GM21367 (cell line): ENCODE data around the gene NXPH4.

ENCODE experiments used
- ATAC-seq: cut with Tn5 transposase; IDR thresholded peaks from one replicate; pipeline ENCODE4 v1.9.1; 2021; ENCODE audit not compliant: unreplicated experiment

The NXPH4 gene

DNA sequence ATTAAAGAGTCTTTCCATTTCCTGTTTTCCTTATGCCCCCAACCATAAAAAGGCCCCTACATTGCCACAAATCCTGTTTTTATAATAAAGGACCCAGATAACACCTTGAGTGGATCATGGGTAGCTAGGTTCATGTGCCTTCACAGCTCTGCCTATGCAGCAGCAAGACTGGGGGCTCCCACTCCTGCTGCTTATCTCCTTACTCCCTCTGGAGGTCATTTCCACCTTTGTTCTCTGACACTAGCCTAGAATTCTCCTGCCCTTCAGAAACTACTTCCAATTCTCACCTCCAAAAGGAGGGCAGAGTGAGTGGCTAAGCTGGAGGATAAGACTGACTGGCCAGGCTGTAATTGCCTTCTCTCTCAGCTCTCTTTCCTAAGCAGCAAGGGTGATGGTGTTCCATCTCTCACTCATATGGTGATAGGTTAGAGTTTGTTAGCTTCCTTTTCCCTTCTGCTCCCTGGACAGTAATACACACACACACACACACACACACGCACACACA is 54.4 kb downstream of the NXPH4 start:
- ATAC-seq, result no peak

DNA sequence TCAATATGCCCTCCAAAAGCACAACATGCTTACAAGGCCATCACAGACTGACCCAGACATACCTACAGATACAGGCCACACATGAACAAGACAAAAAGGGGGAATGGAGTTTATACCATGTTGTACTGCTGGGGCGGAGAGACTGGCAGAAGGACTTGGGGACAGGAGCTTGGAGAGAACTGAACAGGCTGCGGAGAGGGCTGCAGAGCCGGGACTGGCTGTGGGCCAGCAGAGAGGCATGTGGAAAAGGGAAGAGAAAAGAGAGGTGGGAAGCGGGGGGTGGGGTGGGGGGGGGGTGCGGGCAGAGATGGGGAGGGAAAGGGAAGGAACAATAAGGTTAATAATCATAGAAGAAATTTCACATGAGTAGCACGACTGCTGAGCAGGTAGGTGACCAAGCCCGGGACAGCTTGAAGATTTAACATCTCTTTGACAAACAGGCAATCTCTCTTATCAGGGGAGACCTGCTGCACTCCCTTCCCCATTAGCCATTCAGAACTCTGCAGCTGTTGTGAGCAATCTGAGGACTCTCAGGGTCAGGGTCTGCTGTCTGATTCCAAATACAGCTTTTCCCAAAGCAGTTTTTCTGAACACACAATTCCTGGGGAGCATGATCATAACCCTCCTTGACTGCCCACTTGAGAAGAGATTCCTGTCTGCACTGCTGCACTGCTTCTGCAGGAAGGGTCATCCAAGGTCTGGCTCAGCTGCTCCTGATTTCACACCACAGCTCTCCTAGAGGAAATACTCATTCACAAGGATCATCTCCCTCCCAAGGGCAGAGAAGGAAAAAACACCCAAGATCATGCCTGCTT is 56.0 kb downstream of the NXPH4 start:
- no peak for ATAC-seq

DNA sequence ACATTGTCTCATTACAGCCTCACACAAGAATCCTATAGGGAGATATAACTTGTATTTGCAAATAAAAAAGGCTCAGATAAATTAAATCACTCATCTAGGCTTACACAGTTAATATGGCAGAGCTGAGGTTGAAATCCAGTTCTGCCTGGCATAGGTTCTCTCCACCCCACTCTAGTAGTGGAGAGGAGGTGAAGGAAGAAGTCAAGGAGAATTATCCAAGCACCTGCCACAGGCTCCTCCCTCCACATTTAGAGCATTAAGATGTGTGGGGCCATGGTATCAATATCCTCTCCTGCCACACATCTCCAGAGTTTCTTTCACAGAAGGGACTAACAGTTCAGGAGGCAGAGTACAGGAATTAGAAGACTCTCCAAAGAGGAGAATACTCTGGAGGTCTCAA is 56.9 kb downstream of the NXPH4 start:
- no peak for ATAC-seq
